Ovary (tissue), 9 donors: ENCODE measurements around the gene AGR2. TPM values are rescaled to one million over a fixed set of nuclear protein-coding genes. Genes with fewer than 3 reads are reported as not detected.

Experiments used
- DNase-seq, 5 donors: peaks; one replicate each; pipeline ENCODE4 v3.0.0-alpha.2; 2019 to 2020
- H3K27ac ChIP-seq, 2 donors: fragments of 200-600 bp; one replicate each; pipeline versions ENCODE4 v1.5.1 to v1.8.0; 2019 to 2022
- H3K27me3 ChIP-seq: fragments of 200-600 bp; one replicate; pipeline ENCODE4 v1.8.0; 2022
- H3K36me3 ChIP-seq: fragments of 200-600 bp; sonication (generic); one replicate; pipeline ENCODE4 v1.5.1; 2019
- H3K4me1 ChIP-seq: one replicate; pipeline ENCODE4 v1.8.1; 2013; ENCODE audit warnings: mild to moderate bottlenecking, moderate library complexity; ENCODE audit not compliant: insufficient read depth
- H3K4me3 ChIP-seq: fragments of 200-600 bp; sonication (generic); one replicate; pipeline ENCODE4 v1.5.1; 2017
- H3K9me3 ChIP-seq, 2 donors: fragments of 200-600 bp in 1 of 2; sonication (generic) in 1 of 2; one replicate each; pipeline versions ENCODE4 v1.5.1 to v1.8.1; 2013 to 2019; ENCODE audit warnings: mild to moderate bottlenecking in 1 of 2, moderate library complexity in 1 of 2
- EP300 ChIP-seq: sonication (generic); formaldehyde crosslinking; IDR thresholded peaks from one replicate; pipeline ENCODE4 v1.6.1; 2017; ENCODE audit warnings: antibody characterized with exemption
- POLR2A ChIP-seq: fragments of 450-650 bp; IDR thresholded peaks from one replicate; pipeline ENCODE4 v1.6.1; 2017; ENCODE audit warnings: antibody characterized with exemption, mild to moderate bottlenecking, moderate library complexity
- WGBS, 3 donors: extraction: QIAGEN DNeasy Blood & Tissue Kit in 1 of 3; methylation state at CpG; one replicate each; pipeline versions ENCODE4 v1.1.5 to v1.1.7; 2013 to 2017; 5-methylcytosine and 5-hydroxymethylcytosine counted together
- intact Hi-C, 4 donors: fragments of 100-400 bp; cut with DNase I; formaldehyde crosslinking; loops; one replicate each; pipeline versions ENCODE4 v1.11.0 to v1.15.1; 2022 to 2023
- polyA plus RNA-seq, 2 donors: library from polyadenylated mRNA; stranded (reverse); fragments of 200-250 nt in 1 of 2; fragments of 350-450 nt in 1 of 2; fragmentation: Illumina TruSeq in 1 of 2; extraction: RNeasy Lipid Tissue Mini Kit (QIAGEN cat#74804) in 1 of 2; gene quantifications; one replicate each; pipeline ENCODE4 v1.2.3, GENCODE V29; 2013 to 2014
- total RNA-seq, 7 donors: library from RNA; depleted of rRNA in 2 of 7; stranded (reverse); fragments of >200 nt in 2 of 7; fragmentation: NEBNext Ultra II Directional in 3 of 7; extraction: Animal tissue kit (Norgen Biotek cat#: 25700) in 3 of 7; gene quantifications; one replicate each; pipeline versions ENCODE4 v1.1.0 to v1.2.4, GENCODE V29; 2016 to 2023
- TF ChIP-seq, protein P1 (sequence below), 3 donors: fragments of 450-650 bp in 2 of 3; fragments of 200-600 bp in 1 of 3; IDR thresholded peaks; one replicate each; pipeline versions ENCODE4 v1.5.1 to v1.8.0; 2016 to 2022; ENCODE audit warnings: antibody characterized with exemption in 3 of 3, mild to moderate bottlenecking in 1 of 3
- donor health status: DM: no; HTN: no; CAD: no; lungs with moderate emphysema.
- donor health status: DM: no; HTN: no; CAD: no.
- donor health status: Bipolar disorder and iron deficiency.
- donor health status: DM: yes; HTN: yes; CAD: no.
- donor health status: DM: no; HTN: no; CAD: no.
- donor health status: DM: yes; HTN: yes; CAD: no.

AGR2 gene
- total and polyA plus RNA-seq, 9 donors, result 0.07 to 64.3 (median 3.1) TPM; not detected in 3

DNA sequence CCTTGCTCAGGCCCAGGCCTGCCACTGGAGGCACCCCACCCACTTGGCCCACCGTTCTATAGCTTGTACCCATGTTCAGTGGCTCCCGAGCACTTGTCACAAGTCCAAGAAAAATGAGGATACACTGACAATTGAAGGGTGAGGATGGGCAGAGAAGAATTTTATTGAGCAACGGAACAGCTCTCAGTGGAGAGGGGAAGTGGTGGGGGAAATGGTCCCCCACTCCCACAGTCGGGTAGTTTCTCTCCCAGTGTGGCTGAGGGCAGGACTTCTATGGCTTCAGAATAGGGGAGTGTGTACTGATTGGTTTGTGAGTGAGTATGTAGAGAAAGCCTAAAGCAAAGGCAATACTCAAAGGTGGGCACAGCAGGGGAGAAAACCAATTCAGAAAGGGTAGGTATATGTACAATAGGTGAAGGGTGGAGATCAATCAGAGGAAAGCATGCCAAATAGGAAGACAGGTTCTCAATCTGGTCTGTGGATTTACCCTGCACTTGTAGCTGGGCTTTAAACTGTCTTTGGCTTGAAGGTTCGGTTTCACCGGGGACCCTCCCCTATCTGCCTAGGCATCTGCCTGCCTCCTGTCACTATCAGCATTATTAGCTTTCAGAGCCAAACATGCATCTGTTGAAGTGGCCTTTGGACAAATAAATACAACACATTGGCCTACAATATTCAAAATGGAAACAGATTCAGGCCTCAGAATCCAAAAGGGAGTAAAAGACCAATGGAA is 60.1 kb downstream of the AGR2 start:
- WGBS, 3 donors, result 86 to 94% (median 94%) methylated on average over 6 of the region's 6 CpGs
- no peak for DNase-seq
- Histone ChIP-seq H3K27ac (no peak overlapping the region), H3K9me3 (no peaks in the 10 kb centered on the region), H3K4me1 (peaks cover 5% of the 10 kb centered on the region), H3K4me3 (no peak overlapping the region), H3K36me3 (no peaks in the 10 kb centered on the region), H3K27me3 (no peaks in the 10 kb centered on the region)
- intact Hi-C loops, result no loop called here
- TF ChIP-seq, protein P1, sequence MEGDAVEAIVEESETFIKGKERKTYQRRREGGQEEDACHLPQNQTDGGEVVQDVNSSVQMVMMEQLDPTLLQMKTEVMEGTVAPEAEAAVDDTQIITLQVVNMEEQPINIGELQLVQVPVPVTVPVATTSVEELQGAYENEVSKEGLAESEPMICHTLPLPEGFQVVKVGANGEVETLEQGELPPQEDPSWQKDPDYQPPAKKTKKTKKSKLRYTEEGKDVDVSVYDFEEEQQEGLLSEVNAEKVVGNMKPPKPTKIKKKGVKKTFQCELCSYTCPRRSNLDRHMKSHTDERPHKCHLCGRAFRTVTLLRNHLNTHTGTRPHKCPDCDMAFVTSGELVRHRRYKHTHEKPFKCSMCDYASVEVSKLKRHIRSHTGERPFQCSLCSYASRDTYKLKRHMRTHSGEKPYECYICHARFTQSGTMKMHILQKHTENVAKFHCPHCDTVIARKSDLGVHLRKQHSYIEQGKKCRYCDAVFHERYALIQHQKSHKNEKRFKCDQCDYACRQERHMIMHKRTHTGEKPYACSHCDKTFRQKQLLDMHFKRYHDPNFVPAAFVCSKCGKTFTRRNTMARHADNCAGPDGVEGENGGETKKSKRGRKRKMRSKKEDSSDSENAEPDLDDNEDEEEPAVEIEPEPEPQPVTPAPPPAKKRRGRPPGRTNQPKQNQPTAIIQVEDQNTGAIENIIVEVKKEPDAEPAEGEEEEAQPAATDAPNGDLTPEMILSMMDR (IDR thresholded peaks at IDR 0.05), result no peak
- no peak for TF ChIP-seq EP300
- no peak for TF ChIP-seq POLR2A

DNA sequence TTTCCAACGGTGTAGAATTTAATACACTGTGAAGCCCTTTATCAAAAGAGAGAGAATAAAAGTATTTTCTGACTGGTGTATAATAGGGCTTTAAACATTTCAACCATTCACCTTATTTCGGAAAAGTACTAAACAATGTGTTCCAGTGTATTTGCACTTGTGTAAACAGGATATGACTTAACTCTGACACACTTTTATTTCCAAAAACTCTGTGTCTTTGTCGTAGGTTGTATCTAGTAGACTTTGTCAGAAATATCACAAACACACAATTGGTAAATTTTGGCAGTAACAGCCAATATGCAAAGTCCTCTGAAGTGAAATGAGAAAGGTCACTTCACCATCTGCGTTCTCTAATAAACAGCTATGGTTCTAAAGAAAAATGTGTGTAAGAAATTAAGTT is 61.6 kb downstream of the AGR2 start:
- TF ChIP-seq POLR2A, result no peak
- TF ChIP-seq, protein P1 (IDR thresholded peaks at IDR 0.05), result no peak
- no peak overlapping the region for H3K27ac ChIP-seq
- no peaks in the 10 kb centered on the region for H3K27me3 ChIP-seq
- 15 to 38% (median 27%) methylated on average over 4 of the region's 4 CpGs for WGBS, 3 donors
- no peak overlapping the region for H3K4me3 ChIP-seq
- intact Hi-C loops, result no loop called here
- H3K4me1 ChIP-seq, result peaks cover 5% of the 10 kb centered on the region
- no peaks in the 10 kb centered on the region for H3K36me3 ChIP-seq
- no peak for DNase-seq
- H3K9me3 ChIP-seq, result no peaks in the 10 kb centered on the region

DNA sequence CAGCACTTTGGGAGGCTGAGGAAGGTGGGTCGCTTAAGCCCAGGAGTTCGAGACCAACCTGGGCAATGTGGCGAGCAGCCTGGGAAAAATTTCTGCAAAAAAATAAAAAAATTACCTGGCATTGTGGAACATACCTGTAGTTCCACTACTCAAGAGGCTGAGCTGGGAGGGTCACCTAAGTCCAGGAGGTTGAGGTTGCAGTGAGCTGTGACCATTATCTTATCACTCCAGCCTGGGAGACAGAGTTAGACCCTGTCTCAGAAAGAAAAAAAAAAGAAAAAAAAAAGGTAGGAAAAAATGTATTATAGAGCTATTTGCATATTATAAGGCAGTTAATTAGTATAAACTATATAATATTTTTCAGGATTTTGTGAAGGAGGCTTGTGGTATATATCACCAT is 62.3 kb downstream of the AGR2 start:
- Histone ChIP-seq H3K27me3 (no peaks in the 10 kb centered on the region), H3K4me1 (peaks cover 5% of the 10 kb centered on the region), H3K4me3 (no peak overlapping the region), H3K27ac (no peak overlapping the region), H3K36me3 (no peaks in the 10 kb centered on the region), H3K9me3 (no peaks in the 10 kb centered on the region)
- intact Hi-C loops, result no loop called here
- DNase-seq, result no peak
- 64 to 99% (median 96%) methylated on average over 3 of the region's 3 CpGs for WGBS, 3 donors
- TF ChIP-seq EP300, result no peak
- TF ChIP-seq POLR2A, result no peak
- TF ChIP-seq, protein P1 (IDR thresholded peaks at IDR 0.05), result no peak

Other genes starting within 250 kb of the AGR2 start
- 10 to 100 TPM in 6 of 7 donors, 1 to 10 TPM in 1; 9.9 to 26.2 (median 21.7) TPM for gene ANKMY2, start 159.2 kb downstream of the AGR2 start, total RNA-seq
- gene ANKMY2, start 159.2 kb downstream of the AGR2 start, polyA plus RNA-seq, result 10 to 100 TPM; 14.7 to 26.5 TPM
- gene BZW2, start 158.8 kb downstream of the AGR2 start, total RNA-seq, result 10 to 100 TPM; 17.2 to 41.0 (median 22.5) TPM
- gene BZW2, start 158.8 kb downstream of the AGR2 start, polyA plus RNA-seq, result 10 to 100 TPM; 18.6 to 23.2 TPM
- gene TSPAN13, start 51.2 kb downstream of the AGR2 start, total RNA-seq, result 10 to 100 TPM in 1 of 7 donors, 1 to 10 TPM in 5, under 1 TPM in 1; 0.72 to 23.4 (median 3.7) TPM
- 1 to 10 TPM; 4.2 to 8.1 TPM for gene TSPAN13, start 51.2 kb downstream of the AGR2 start, polyA plus RNA-seq
- 10 to 100 TPM in 1 of 7 donors, 1 to 10 TPM in 4, not detected in 2; 2.0 to 57.2 (median 2.5) TPM for gene AGR3, start 77.0 kb upstream of the AGR2 start, total RNA-seq
- gene AGR3, start 77.0 kb upstream of the AGR2 start, polyA plus RNA-seq, result under 1 TPM in 1 of 2 donors, not detected in 1; 0.12 TPM